ENCODE measurements around the gene CCDC34.

The CCDC34 gene

DNA sequence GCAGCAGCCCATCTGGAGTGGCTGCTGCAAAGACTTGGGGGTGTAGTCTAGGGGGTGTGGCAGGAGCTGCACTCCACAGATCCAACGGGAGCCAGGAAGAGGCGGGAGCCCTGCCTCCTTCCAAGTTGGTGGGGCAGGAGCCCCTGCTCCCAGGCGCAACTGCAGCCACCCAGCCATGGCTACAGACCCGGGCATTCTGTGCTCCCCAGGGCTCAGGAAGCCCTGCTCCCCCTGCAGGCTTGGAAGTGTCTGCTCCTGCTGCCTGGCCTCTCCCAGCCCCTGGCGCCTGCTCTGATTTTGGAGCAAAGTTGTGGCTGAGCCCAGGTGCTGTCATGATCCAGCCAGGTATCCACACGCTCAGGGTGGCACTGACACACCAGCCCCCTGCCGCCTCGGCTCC is 58.5 kb downstream of the CCDC34 start:
- H3K4me3 ChIP-seq (ENCODE audit: low read length, poor library complexity, severe bottlenecking) = no peak overlapping the region
- no peaks in the 10 kb centered on the region for H4K20me1 ChIP-seq (ENCODE audit: insufficient read depth, low read length, poor library complexity, severe bottlenecking)
- H3K9ac ChIP-seq (ENCODE audit: low read depth, low read length, poor library complexity, severe bottlenecking) = no peak overlapping the region
- no peaks in the 10 kb centered on the region for H3K9me2 ChIP-seq (replicated peaks; ENCODE audit: low read depth, low read length)
- no peaks in the 10 kb centered on the region for H3K79me2 ChIP-seq (ENCODE audit: insufficient read depth, low read length)
- no peaks in the 10 kb centered on the region for H3K4me1 ChIP-seq (ENCODE audit: insufficient read depth, low read length, poor library complexity, severe bottlenecking)
- TF ChIP-seq, protein P1, sequence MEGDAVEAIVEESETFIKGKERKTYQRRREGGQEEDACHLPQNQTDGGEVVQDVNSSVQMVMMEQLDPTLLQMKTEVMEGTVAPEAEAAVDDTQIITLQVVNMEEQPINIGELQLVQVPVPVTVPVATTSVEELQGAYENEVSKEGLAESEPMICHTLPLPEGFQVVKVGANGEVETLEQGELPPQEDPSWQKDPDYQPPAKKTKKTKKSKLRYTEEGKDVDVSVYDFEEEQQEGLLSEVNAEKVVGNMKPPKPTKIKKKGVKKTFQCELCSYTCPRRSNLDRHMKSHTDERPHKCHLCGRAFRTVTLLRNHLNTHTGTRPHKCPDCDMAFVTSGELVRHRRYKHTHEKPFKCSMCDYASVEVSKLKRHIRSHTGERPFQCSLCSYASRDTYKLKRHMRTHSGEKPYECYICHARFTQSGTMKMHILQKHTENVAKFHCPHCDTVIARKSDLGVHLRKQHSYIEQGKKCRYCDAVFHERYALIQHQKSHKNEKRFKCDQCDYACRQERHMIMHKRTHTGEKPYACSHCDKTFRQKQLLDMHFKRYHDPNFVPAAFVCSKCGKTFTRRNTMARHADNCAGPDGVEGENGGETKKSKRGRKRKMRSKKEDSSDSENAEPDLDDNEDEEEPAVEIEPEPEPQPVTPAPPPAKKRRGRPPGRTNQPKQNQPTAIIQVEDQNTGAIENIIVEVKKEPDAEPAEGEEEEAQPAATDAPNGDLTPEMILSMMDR (conservative IDR thresholded peaks at IDR 0.05; ENCODE audit: low read length) = no peak
- TF ChIP-seq EZH2phosphoT487 (IDR thresholded peaks at IDR 0.05; ENCODE audit: borderline replicate concordance) = no peak
- no peaks in the 10 kb centered on the region for H3F3A ChIP-seq (ENCODE audit: low read depth)
- H3K36me3 ChIP-seq (ENCODE audit: insufficient read depth, low read length) = no peaks in the 10 kb centered on the region
- no peak overlapping the region for H2AFZ ChIP-seq (ENCODE audit: low read length)
- H3K27me3 ChIP-seq (ENCODE audit: insufficient read depth, low read length, poor library complexity, severe bottlenecking) = no peaks in the 10 kb centered on the region
- no peak overlapping the region for H3K4me2 ChIP-seq (ENCODE audit: low read depth, low read length, poor library complexity, severe bottlenecking)
- H3K9me3 ChIP-seq (ENCODE audit: insufficient read depth, low read depth, low read length) = no peaks in the 10 kb centered on the region

DNA sequence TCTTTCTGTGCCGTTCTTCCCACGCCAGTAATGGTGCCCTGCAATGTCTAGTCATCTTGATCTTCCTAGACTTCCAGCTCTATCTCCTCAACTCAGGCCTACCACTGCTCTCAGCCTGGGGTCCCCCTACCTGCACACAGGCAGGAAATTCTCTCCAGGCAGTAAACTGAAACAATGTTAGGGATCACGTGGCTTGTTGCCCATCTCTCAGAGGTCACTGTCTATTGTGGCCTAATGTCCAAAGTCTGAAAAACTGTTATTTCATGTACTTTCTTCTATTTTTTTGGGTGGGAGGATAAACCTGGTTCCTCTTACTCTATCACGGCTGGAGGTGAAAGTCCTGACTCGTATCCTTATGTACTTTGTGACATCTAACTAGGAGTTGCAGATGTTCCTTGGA is 59.1 kb downstream of the CCDC34 start:
- H3K4me2 ChIP-seq (ENCODE audit: low read depth, low read length, poor library complexity, severe bottlenecking) = no peak overlapping the region
- H3K9ac ChIP-seq (ENCODE audit: low read depth, low read length, poor library complexity, severe bottlenecking) = no peak overlapping the region
- no peak overlapping the region for H3K4me3 ChIP-seq (ENCODE audit: low read length, poor library complexity, severe bottlenecking)
- no peaks in the 10 kb centered on the region for H3K9me2 ChIP-seq (replicated peaks; ENCODE audit: low read depth, low read length)
- no peaks in the 10 kb centered on the region for H3K36me3 ChIP-seq (ENCODE audit: insufficient read depth, low read length)
- H3F3A ChIP-seq (ENCODE audit: low read depth) = no peaks in the 10 kb centered on the region
- no peaks in the 10 kb centered on the region for H3K9me3 ChIP-seq (ENCODE audit: insufficient read depth, low read depth, low read length)
- H2AFZ ChIP-seq (ENCODE audit: low read length) = no peak overlapping the region
- H3K4me1 ChIP-seq (ENCODE audit: insufficient read depth, low read length, poor library complexity, severe bottlenecking) = no peaks in the 10 kb centered on the region
- TF ChIP-seq, protein P1 (conservative IDR thresholded peaks at IDR 0.05; ENCODE audit: low read length) = no peak
- no peak for TF ChIP-seq EZH2phosphoT487 (IDR thresholded peaks at IDR 0.05; ENCODE audit: borderline replicate concordance)
- H4K20me1 ChIP-seq (ENCODE audit: insufficient read depth, low read length, poor library complexity, severe bottlenecking) = no peaks in the 10 kb centered on the region
- H3K79me2 ChIP-seq (ENCODE audit: insufficient read depth, low read length) = no peaks in the 10 kb centered on the region
- no peaks in the 10 kb centered on the region for H3K27me3 ChIP-seq (ENCODE audit: insufficient read depth, low read length, poor library complexity, severe bottlenecking)

DNA sequence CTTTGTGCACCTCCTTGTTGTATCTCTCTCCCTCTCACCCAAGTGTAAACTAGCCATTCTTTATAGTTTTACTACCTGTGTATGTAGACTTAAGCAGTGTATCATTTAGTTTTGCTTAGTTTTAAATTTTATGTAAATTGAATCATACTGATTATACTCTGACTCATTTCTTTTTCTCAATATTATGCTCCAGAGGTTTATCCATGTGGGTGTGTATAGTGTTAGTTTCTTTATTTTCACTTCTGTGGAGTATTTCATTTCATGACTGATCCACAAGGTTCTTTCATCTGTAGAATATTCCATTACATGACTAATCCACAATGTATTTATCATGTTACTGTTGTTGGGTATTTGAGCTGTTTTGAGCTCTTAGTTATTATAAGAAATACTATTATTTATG is 62.0 kb downstream of the CCDC34 start:
- Histone ChIP-seq H3K4me1 (ENCODE audit: insufficient read depth, low read length, poor library complexity, severe bottlenecking) (no peaks in the 10 kb centered on the region), H3K9ac (ENCODE audit: low read depth, low read length, poor library complexity, severe bottlenecking) (no peak overlapping the region), H3K27me3 (ENCODE audit: insufficient read depth, low read length, poor library complexity, severe bottlenecking) (no peaks in the 10 kb centered on the region), H3K4me2 (ENCODE audit: low read depth, low read length, poor library complexity, severe bottlenecking) (no peak overlapping the region), H3K4me3 (ENCODE audit: low read length, poor library complexity, severe bottlenecking) (no peak overlapping the region), H3F3A (ENCODE audit: low read depth) (no peaks in the 10 kb centered on the region), H2AFZ (ENCODE audit: low read length) (no peak overlapping the region), H3K9me2 (replicated peaks; ENCODE audit: low read depth, low read length) (no peaks in the 10 kb centered on the region), H3K36me3 (ENCODE audit: insufficient read depth, low read length) (no peaks in the 10 kb centered on the region), H3K79me2 (ENCODE audit: insufficient read depth, low read length) (no peaks in the 10 kb centered on the region), H3K9me3 (ENCODE audit: insufficient read depth, low read depth, low read length) (no peaks in the 10 kb centered on the region), H4K20me1 (ENCODE audit: insufficient read depth, low read length, poor library complexity, severe bottlenecking) (no peaks in the 10 kb centered on the region)
- no peak for TF ChIP-seq EZH2phosphoT487 (IDR thresholded peaks at IDR 0.05; ENCODE audit: borderline replicate concordance)
- TF ChIP-seq, protein P1 (conservative IDR thresholded peaks at IDR 0.05; ENCODE audit: low read length) = no peak
